Fibroblast of villous mesenchyme (primary cell): Measurements from ENCODE around the gene MYNN. TPM values are rescaled to one million over a fixed set of nuclear protein-coding genes. Genes with fewer than 3 reads are reported as not detected.

Experiments
- DNase-seq: peaks from one replicate; pipeline ENCODE4 v3.0.0-alpha.2; 2010; ENCODE audit warnings: low read depth
- H3K4me3 ChIP-seq: 2 replicates; pipeline ENCODE4 v1.5.1; 2011; ENCODE audit warnings: low read depth, mild to moderate bottlenecking, low read length
- CTCF ChIP-seq: IDR thresholded peaks from 2 replicates; pipeline ENCODE4 v1.5.1; 2012; ENCODE audit warnings: low read depth, mild to moderate bottlenecking, low read length; ENCODE audit not compliant: insufficient read depth
- total RNA-seq: library from RNA; depleted of rRNA; stranded (reverse); fragments of >200 nt; gene quantifications from 2 replicates; pipeline ENCODE4 v1.2.3, GENCODE V29; 2012

Gene MYNN
- total RNA-seq, 1 donor: 25.5 TPM

GRCh38 chr3:169751875-169752274 is 21.3 kb upstream of the MYNN start:
- no peak for DNase-seq
- TF ChIP-seq CTCF: no peak
- no peak overlapping the region for H3K4me3 ChIP-seq

GRCh38 chr3:169754711-169755110 is 18.5 kb upstream of the MYNN start:
- H3K4me3 ChIP-seq: no peak overlapping the region
- no peak for DNase-seq
- no peak for TF ChIP-seq CTCF

GRCh38 chr3:169755488-169755887 is 17.7 kb upstream of the MYNN start:
- no peak for DNase-seq
- H3K4me3 ChIP-seq: no peak overlapping the region
- TF ChIP-seq CTCF: no peak

GRCh38 chr3:169758359-169758994 is 14.7 kb upstream of the MYNN start:
- DNase-seq: no peak
- H3K4me3 ChIP-seq: no peak overlapping the region
- TF ChIP-seq CTCF: no peak

GRCh38 chr3:169759256-169759655 is 13.9 kb upstream of the MYNN start:
- DNase-seq: peak; percentile 7

GRCh38 chr3:169760479-169760878 is 12.7 kb upstream of the MYNN start:
- H3K4me3 ChIP-seq: no peak overlapping the region
- no peak for TF ChIP-seq CTCF
- DNase-seq: peak; percentile 76

More at GRCh38 chr3:169759256-169759655, 13.9 kb upstream of the MYNN start:
- no peak overlapping the region for H3K4me3 ChIP-seq
- no peak for TF ChIP-seq CTCF
